SJSA1 (cell line): Measurements from ENCODE around the gene LYPD6. TPM values are rescaled to one million over a fixed set of nuclear protein-coding genes. Genes with fewer than 3 reads are reported as not detected.

Experiments used
- DNase-seq, 2 experiments: peaks; one replicate each; pipeline ENCODE4 v3.0.0-alpha.2; 2015 to 2020; ENCODE audit warnings: low spot score in 2 of 2, low read depth in 1 of 2
- H3K27ac ChIP-seq: fragments of 250-450 bp; sonication (Bioruptor Pico); 2 replicates; pipeline ENCODE4 v1.5.1; 2020; ENCODE audit warnings: mild to moderate bottlenecking, moderate library complexity
- H3K27me3 ChIP-seq: fragments of 250-450 bp; sonication (Bioruptor Pico); replicated peaks from 2 replicates; pipeline ENCODE4 v1.5.1; 2020; ENCODE audit warnings: mild to moderate bottlenecking, moderate library complexity
- H3K36me3 ChIP-seq: fragments of 250-450 bp; sonication (Bioruptor Pico); 2 replicates; pipeline ENCODE4 v1.5.1; 2020; ENCODE audit warnings: mild to moderate bottlenecking
- H3K4me1 ChIP-seq: fragments of 250-450 bp; sonication (Bioruptor Pico); replicated peaks from 2 replicates; pipeline ENCODE4 v1.6.1; 2021; ENCODE audit warnings: mild to moderate bottlenecking
- H3K4me3 ChIP-seq: fragments of 250-450 bp; sonication (Bioruptor Pico); 2 replicates; pipeline ENCODE4 v1.5.1; 2020; ENCODE audit warnings: mild to moderate bottlenecking
- H3K9me3 ChIP-seq: fragments of 250-450 bp; sonication (Bioruptor Pico); replicated peaks from 2 replicates; pipeline ENCODE4 v1.5.1; 2020; ENCODE audit warnings: mild to moderate bottlenecking
- total RNA-seq: library from RNA; depleted of rRNA; stranded (reverse); fragments of >200 nt; shearing (Covaris generic); gene quantifications from 2 replicates; pipeline ENCODE4 v1.2.3, GENCODE V29; 2014

The LYPD6 gene
- total RNA-seq, 1 experiment from 2014 or later, result 15.0 TPM

- H3K4me3 ChIP-seq, result no peak overlapping the region
- H3K27ac ChIP-seq, result no peak overlapping the region
- H3K36me3 ChIP-seq, result no peaks in the 10 kb centered on the region
- H3K27me3 ChIP-seq, result no peaks in the 10 kb centered on the region
- H3K4me1 ChIP-seq, result peaks cover 35% of the 10 kb centered on the region
- DNase-seq, result no peak
- no peaks in the 10 kb centered on the region for H3K9me3 ChIP-seq
Observed at GRCh38 chr2:149427387-149427786, 97.0 kb downstream of the LYPD6 start.

- Histone ChIP-seq H3K4me1 (peaks cover 26% of the 10 kb centered on the region), H3K9me3 (no peaks in the 10 kb centered on the region), H3K27ac (no peak overlapping the region), H3K4me3 (no peak overlapping the region), H3K27me3 (no peaks in the 10 kb centered on the region), H3K36me3 (no peaks in the 10 kb centered on the region)
- DNase-seq, result no peak
Observed at GRCh38 chr2:149428783-149429182, 98.4 kb downstream of the LYPD6 start.

GRCh38 chr2:149430743-149431736, 100.7 kb downstream of the LYPD6 start:
- Histone ChIP-seq H3K9me3 (no peaks in the 10 kb centered on the region), H3K27me3 (no peaks in the 10 kb centered on the region), H3K4me1 (peaks cover 26% of the 10 kb centered on the region), H3K36me3 (no peaks in the 10 kb centered on the region), H3K4me3 (no peak overlapping the region), H3K27ac (peak overlapping the region; percentile 41)
- peak in 1 of 2 experiments; percentile 68 for DNase-seq

- no peaks in the 10 kb centered on the region for H3K27me3 ChIP-seq
- no peaks in the 10 kb centered on the region for H3K36me3 ChIP-seq
- peaks cover 3% of the 10 kb centered on the region; the same call in 1 of the 2 replicates for H3K4me1 ChIP-seq
- H3K4me3 ChIP-seq, result no peak overlapping the region
- no peak for DNase-seq
- H3K27ac ChIP-seq, result no peak overlapping the region
- no peaks in the 10 kb centered on the region for H3K9me3 ChIP-seq
Observed at GRCh38 chr2:149438330-149438960, 108.1 kb downstream of the LYPD6 start.

GRCh38 chr2:149441255-149441654, 110.9 kb downstream of the LYPD6 start:
- Histone ChIP-seq H3K27ac (no peak overlapping the region), H3K9me3 (no peaks in the 10 kb centered on the region), H3K4me1 (peaks cover 3% of the 10 kb centered on the region; the same call in 1 of the 2 replicates), H3K27me3 (no peaks in the 10 kb centered on the region), H3K36me3 (no peaks in the 10 kb centered on the region), H3K4me3 (no peak overlapping the region)
- no peak for DNase-seq

- H3K27ac ChIP-seq, result no peak overlapping the region
- peaks cover 3% of the 10 kb centered on the region; the same call in 1 of the 2 replicates for H3K4me1 ChIP-seq
- H3K4me3 ChIP-seq, result no peak overlapping the region
- H3K36me3 ChIP-seq, result no peaks in the 10 kb centered on the region
- no peaks in the 10 kb centered on the region for H3K27me3 ChIP-seq
- DNase-seq, result no peak
- no peaks in the 10 kb centered on the region for H3K9me3 ChIP-seq
Observed at GRCh38 chr2:149442346-149442745, 112.0 kb downstream of the LYPD6 start.

- Histone ChIP-seq H3K36me3 (no peaks in the 10 kb centered on the region), H3K4me3 (no peak overlapping the region), H3K27me3 (no peaks in the 10 kb centered on the region), H3K4me1 (peaks cover 3% of the 10 kb centered on the region; the same call in 1 of the 2 replicates), H3K9me3 (no peaks in the 10 kb centered on the region), H3K27ac (no peak overlapping the region)
- no peak for DNase-seq
Observed at GRCh38 chr2:149443150-149443549, 112.8 kb downstream of the LYPD6 start.

- Histone ChIP-seq H3K36me3 (no peaks in the 10 kb centered on the region), H3K27me3 (no peaks in the 10 kb centered on the region), H3K4me3 (no peak overlapping the region), H3K4me1 (0 out of 2 replicates have a peak, but pooled peaks cover 3% of the 10 kb centered on the region), H3K9me3 (no peaks in the 10 kb centered on the region), H3K27ac (no peak overlapping the region)
- no peak for DNase-seq
Observed at GRCh38 chr2:149446748-149447147, 116.4 kb downstream of the LYPD6 start.

- no peak for DNase-seq
- Histone ChIP-seq H3K36me3 (no peaks in the 10 kb centered on the region), H3K4me3 (no peak overlapping the region), H3K27me3 (no peaks in the 10 kb centered on the region), H3K27ac (no peak overlapping the region), H3K4me1 (no peaks in the 10 kb centered on the region), H3K9me3 (no peaks in the 10 kb centered on the region)
Observed at GRCh38 chr2:149448315-149448714, 117.9 kb downstream of the LYPD6 start.

GRCh38 chr2:149449017-149449416, 118.6 kb downstream of the LYPD6 start:
- H3K4me3 ChIP-seq, result no peak overlapping the region

GRCh38 chr2:149451417-149452165, 121.2 kb downstream of the LYPD6 start:
- H3K27me3 ChIP-seq, result no peaks in the 10 kb centered on the region
- no peak overlapping the region for H3K27ac ChIP-seq
- no peak overlapping the region for H3K4me3 ChIP-seq
- no peak for DNase-seq
- H3K36me3 ChIP-seq, result no peaks in the 10 kb centered on the region
- H3K4me1 ChIP-seq, result no peaks in the 10 kb centered on the region
- H3K9me3 ChIP-seq, result no peaks in the 10 kb centered on the region

More at GRCh38 chr2:149449017-149449416, 118.6 kb downstream of the LYPD6 start:
- DNase-seq, result no peak
- Histone ChIP-seq H3K36me3 (no peaks in the 10 kb centered on the region), H3K9me3 (no peaks in the 10 kb centered on the region), H3K4me1 (no peaks in the 10 kb centered on the region), H3K27ac (no peak overlapping the region), H3K27me3 (no peaks in the 10 kb centered on the region)

- Histone ChIP-seq H3K27me3 (no peaks in the 10 kb centered on the region), H3K4me1 (no peaks in the 10 kb centered on the region), H3K4me3 (no peak overlapping the region), H3K27ac (no peak overlapping the region), H3K9me3 (no peaks in the 10 kb centered on the region), H3K36me3 (no peaks in the 10 kb centered on the region)
- no peak for DNase-seq
Observed at GRCh38 chr2:149456285-149456684, 125.9 kb downstream of the LYPD6 start.

- DNase-seq, result no peak
- Histone ChIP-seq H3K9me3 (no peaks in the 10 kb centered on the region), H3K27me3 (no peaks in the 10 kb centered on the region), H3K4me3 (no peak overlapping the region), H3K4me1 (no peaks in the 10 kb centered on the region), H3K27ac (no peak overlapping the region), H3K36me3 (no peaks in the 10 kb centered on the region)
Observed at GRCh38 chr2:149458502-149458901, 128.1 kb downstream of the LYPD6 start.
